A673 (cell line): Measurements from ENCODE around the gene AOPEP. TPM values are rescaled to one million over a fixed set of nuclear protein-coding genes. Genes with fewer than 3 reads are reported as not detected.

Experiments used
- BruUV-seq: library from RNA; stranded (reverse); fragments of 400-500 nt; replicated peaks from 2 replicates; lab custom pipeline; 2021; lab: Mats Ljungman, UMichigan
- CTCF ChIA-PET: fragments of 300-600 bp; sonication (Branson Sonifier 250); formaldehyde crosslinking; loops from one replicate; lab custom pipeline; 2022; ENCODE audit warnings: antibody characterized with exemption; lab: Charles Lee
- POLR2A ChIA-PET: fragments of 300-600 bp; sonication (Branson Sonifier 250); formaldehyde crosslinking; loops from one replicate; lab custom pipeline; 2022; ENCODE audit warnings: antibody characterized with exemption; ENCODE audit not compliant: low non-redundant PET; lab: Charles Lee
- DNase-seq: peaks from one replicate; pipeline ENCODE4 v3.0.0-alpha.2; 2015; ENCODE audit warnings: low spot score
- H3K27ac ChIP-seq: fragments of 200-600 bp; sonication (generic); 2 replicates; pipeline ENCODE4 v1.5.1; 2016; ENCODE audit warnings: mixed run types, low read depth, mild to moderate bottlenecking, mixed read lengths, antibody characterized with exemption, low read length; ENCODE audit not compliant: poor library complexity, severe bottlenecking
- H3K27me3 ChIP-seq: fragments of 200-600 bp; sonication (generic); replicated peaks from 2 replicates; pipeline ENCODE4 v1.6.1; 2017; ENCODE audit warnings: mixed run types, low read depth, mild to moderate bottlenecking, mixed read lengths, antibody characterized with exemption, low read length; ENCODE audit not compliant: insufficient read depth, poor library complexity
- H3K36me3 ChIP-seq: fragments of 200-600 bp; sonication (generic); 2 replicates; pipeline ENCODE4 v1.6.1; 2016; ENCODE audit warnings: mixed run types, mild to moderate bottlenecking, mixed read lengths, antibody characterized with exemption, low read length; ENCODE audit not compliant: insufficient read depth, poor library complexity, severe bottlenecking
- H3K4me1 ChIP-seq: fragments of 200-600 bp; sonication (generic); 2 replicates; pipeline ENCODE4 v1.6.1; 2017; ENCODE audit warnings: mixed run types, mild to moderate bottlenecking, mixed read lengths, antibody characterized with exemption, low read length; ENCODE audit not compliant: insufficient read depth, poor library complexity, severe bottlenecking
- H3K4me3 ChIP-seq: fragments of 200-600 bp; sonication (generic); 2 replicates; pipeline ENCODE4 v1.5.1; 2016; ENCODE audit warnings: low read depth, mixed run types, mild to moderate bottlenecking, mixed read lengths, low read length; ENCODE audit not compliant: poor library complexity, severe bottlenecking
- H3K9me3 ChIP-seq: fragments of 200-600 bp; sonication (generic); 2 replicates; pipeline ENCODE4 v1.6.1; 2016; ENCODE audit warnings: mixed run types, low read depth, mild to moderate bottlenecking, mixed read lengths, antibody characterized with exemption, low read length; ENCODE audit not compliant: poor library complexity, severe bottlenecking
- EZH2 ChIP-seq: fragments of 200-600 bp; sonication (generic); IDR thresholded peaks from 2 replicates; pipeline ENCODE4 v1.6.1; 2017; ENCODE audit warnings: borderline replicate concordance, low read depth, mild to moderate bottlenecking, mixed read lengths, antibody characterized with exemption, low read length; ENCODE audit not compliant: poor library complexity, severe bottlenecking
- intact Hi-C: fragments of 100-400 bp; cut with micrococcal nuclease; formaldehyde crosslinking; loops from one replicate; pipeline ENCODE4 v1.10.0; 2022; ENCODE audit not compliant: unreplicated experiment
- total RNA-seq: library from RNA; stranded (reverse); gene quantifications from 2 replicates; pipeline ENCODE4 v1.2.3, GENCODE V29; 2021
- TF ChIP-seq, protein P1 (sequence below): fragments of 300-800, 200-600 bp; sonication (generic); conservative IDR thresholded peaks from 2 replicates; pipeline ENCODE4 v1.5.1; 2017; ENCODE audit warnings: low read depth, mild to moderate bottlenecking, antibody characterized with exemption, low read length, moderate library complexity, mixed read lengths

The AOPEP gene
- total RNA-seq, 1 experiment from 2014 or later: 17.5 TPM

DNA sequence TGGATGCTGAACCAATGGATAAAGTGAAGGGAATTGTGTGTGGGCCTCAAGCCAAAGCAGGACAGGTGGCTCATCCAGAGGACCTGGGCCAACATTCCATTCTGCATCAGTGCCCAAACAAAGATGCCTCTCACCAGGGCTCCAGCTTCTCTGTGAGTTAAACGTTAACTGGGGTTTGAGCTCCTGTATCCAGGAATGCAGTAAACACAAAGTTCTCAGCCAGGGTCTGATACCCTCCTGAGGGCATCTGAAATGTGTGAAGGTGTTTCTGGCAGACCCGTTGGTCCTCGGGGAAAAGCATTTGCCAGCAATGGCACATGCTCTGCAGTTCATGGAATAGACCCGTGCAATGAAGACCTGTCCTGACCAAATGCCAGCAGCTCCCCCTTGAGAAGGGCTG is 33.9 kb upstream of the AOPEP start:
- POLR2A ChIA-PET: no interaction called here
- Histone ChIP-seq H3K4me3 (no peak overlapping the region), H3K9me3 (no peaks in the 10 kb centered on the region), H3K36me3 (no peaks in the 10 kb centered on the region), H3K27ac (no peak overlapping the region), H3K27me3 (no peaks in the 10 kb centered on the region), H3K4me1 (peaks cover 11% of the 10 kb centered on the region)
- no TSS peak for BruUV-seq
- CTCF ChIA-PET: interaction anchor here (0.6 kb wide), 1 partner anchor 37 kb away, joined by 3 read pairs; no protein-coding TSS in a partner anchor
- no peak for DNase-seq
- intact Hi-C loops: no loop called here
- no peak for TF ChIP-seq EZH2
- TF ChIP-seq, protein P1, sequence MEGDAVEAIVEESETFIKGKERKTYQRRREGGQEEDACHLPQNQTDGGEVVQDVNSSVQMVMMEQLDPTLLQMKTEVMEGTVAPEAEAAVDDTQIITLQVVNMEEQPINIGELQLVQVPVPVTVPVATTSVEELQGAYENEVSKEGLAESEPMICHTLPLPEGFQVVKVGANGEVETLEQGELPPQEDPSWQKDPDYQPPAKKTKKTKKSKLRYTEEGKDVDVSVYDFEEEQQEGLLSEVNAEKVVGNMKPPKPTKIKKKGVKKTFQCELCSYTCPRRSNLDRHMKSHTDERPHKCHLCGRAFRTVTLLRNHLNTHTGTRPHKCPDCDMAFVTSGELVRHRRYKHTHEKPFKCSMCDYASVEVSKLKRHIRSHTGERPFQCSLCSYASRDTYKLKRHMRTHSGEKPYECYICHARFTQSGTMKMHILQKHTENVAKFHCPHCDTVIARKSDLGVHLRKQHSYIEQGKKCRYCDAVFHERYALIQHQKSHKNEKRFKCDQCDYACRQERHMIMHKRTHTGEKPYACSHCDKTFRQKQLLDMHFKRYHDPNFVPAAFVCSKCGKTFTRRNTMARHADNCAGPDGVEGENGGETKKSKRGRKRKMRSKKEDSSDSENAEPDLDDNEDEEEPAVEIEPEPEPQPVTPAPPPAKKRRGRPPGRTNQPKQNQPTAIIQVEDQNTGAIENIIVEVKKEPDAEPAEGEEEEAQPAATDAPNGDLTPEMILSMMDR: no peak

DNA sequence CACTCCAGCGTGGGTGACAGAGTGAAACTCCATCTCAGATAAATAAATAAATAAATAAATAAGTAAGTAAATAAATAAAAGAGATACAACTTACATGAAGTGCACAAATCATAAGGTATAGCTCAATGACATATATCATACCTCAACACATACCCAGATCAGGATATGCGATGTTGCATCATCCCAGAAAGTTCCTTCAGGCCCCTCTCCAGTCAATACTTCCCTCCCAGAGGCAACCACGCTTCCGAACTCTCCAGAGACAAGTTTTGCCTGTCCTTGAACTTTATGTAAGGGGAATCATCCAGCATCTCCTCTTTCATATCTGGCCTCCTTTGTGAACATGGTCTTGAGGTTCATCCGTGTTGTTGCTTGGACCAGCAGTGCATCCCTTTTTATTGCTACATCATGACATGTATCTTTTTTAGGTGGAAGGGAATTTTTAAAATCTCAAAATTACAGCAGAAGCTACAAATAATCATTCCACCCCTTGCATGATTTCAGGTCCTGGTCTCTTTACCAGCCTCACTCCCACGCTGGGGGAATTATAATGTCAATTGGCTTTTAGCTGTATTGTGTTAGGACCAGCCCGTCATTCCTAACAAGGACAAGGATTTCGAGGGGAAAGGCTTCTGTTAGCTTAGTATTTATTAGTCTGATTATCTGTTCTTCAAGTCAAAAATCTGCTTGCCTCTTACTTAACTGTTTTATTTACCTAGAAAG is 32.9 kb upstream of the AOPEP start:
- TF ChIP-seq, protein P1: no peak
- no peak for TF ChIP-seq EZH2
- Histone ChIP-seq H3K4me1 (peaks cover 11% of the 10 kb centered on the region), H3K27me3 (no peaks in the 10 kb centered on the region), H3K27ac (no peak overlapping the region), H3K4me3 (no peak overlapping the region), H3K9me3 (no peaks in the 10 kb centered on the region), H3K36me3 (no peaks in the 10 kb centered on the region)
- CTCF ChIA-PET: no interaction called here
- no peak for DNase-seq
- intact Hi-C loops: no loop called here
- POLR2A ChIA-PET: no interaction called here
- no TSS peak for BruUV-seq

DNA sequence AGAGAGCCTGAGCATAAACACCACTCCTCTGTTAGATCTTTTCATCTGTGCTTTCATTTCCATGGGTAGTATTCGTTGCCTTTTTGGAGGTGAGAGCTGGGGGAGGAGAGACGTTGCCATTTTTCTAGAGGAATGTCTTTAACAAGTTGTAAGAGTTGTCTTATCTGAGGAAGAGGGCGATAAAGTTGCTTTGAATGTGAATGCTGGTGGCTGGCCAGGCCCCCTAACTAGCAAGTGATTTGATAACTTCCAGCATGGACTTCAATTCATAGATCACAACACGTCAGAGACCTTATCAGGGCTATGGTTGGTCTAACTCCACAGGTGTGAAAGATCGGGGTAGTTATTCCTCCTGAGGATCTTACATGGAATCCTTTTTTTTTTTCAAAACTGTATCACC is 30.0 kb upstream of the AOPEP start:
- intact Hi-C loops: no loop called here
- POLR2A ChIA-PET: no interaction called here
- no peak for DNase-seq
- H3K36me3 ChIP-seq: no peaks in the 10 kb centered on the region
- peaks cover 11% of the 10 kb centered on the region for H3K4me1 ChIP-seq
- no TSS peak for BruUV-seq
- H3K27ac ChIP-seq: no peak overlapping the region
- CTCF ChIA-PET: no interaction called here
- no peaks in the 10 kb centered on the region for H3K27me3 ChIP-seq
- no peak overlapping the region for H3K4me3 ChIP-seq
- no peaks in the 10 kb centered on the region for H3K9me3 ChIP-seq
- no peak for TF ChIP-seq EZH2
- TF ChIP-seq, protein P1: no peak
